ENCODE measurements around the gene AOPEP.

Gene AOPEP

GRCh38 chr9:95087659-95088242, 361.3 kb downstream of the AOPEP start:
- no peaks in the 10 kb centered on the region for H4K20me1 ChIP-seq (ENCODE audit: control insufficient read depth, insufficient read depth, low read depth, low read length)
- H3K4me2 ChIP-seq (ENCODE audit: low read length), result no peak overlapping the region
- no peaks in the 10 kb centered on the region for H3K27me3 ChIP-seq (ENCODE audit: control insufficient read depth, low read length)
- no peaks in the 10 kb centered on the region for H3F3A ChIP-seq (ENCODE audit: control insufficient read depth, insufficient read depth)
- TF ChIP-seq, protein P1, sequence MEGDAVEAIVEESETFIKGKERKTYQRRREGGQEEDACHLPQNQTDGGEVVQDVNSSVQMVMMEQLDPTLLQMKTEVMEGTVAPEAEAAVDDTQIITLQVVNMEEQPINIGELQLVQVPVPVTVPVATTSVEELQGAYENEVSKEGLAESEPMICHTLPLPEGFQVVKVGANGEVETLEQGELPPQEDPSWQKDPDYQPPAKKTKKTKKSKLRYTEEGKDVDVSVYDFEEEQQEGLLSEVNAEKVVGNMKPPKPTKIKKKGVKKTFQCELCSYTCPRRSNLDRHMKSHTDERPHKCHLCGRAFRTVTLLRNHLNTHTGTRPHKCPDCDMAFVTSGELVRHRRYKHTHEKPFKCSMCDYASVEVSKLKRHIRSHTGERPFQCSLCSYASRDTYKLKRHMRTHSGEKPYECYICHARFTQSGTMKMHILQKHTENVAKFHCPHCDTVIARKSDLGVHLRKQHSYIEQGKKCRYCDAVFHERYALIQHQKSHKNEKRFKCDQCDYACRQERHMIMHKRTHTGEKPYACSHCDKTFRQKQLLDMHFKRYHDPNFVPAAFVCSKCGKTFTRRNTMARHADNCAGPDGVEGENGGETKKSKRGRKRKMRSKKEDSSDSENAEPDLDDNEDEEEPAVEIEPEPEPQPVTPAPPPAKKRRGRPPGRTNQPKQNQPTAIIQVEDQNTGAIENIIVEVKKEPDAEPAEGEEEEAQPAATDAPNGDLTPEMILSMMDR (IDR thresholded peaks at IDR 0.05; ENCODE audit: low read depth, low read length, poor library complexity, severe bottlenecking), result no peak
- TF ChIP-seq EZH2phosphoT487 (IDR thresholded peaks at IDR 0.05; ENCODE audit: borderline replicate concordance, low read length), result no peak
- no peaks in the 10 kb centered on the region for H3K9me3 ChIP-seq (ENCODE audit: control insufficient read depth, insufficient read depth, low read length)
- H3K4me3 ChIP-seq (ENCODE audit: low read length), result no peak overlapping the region
- H3K36me3 ChIP-seq (ENCODE audit: control insufficient read depth, low read length), result no peaks in the 10 kb centered on the region
- no peak overlapping the region for H3K27ac ChIP-seq (ENCODE audit: low read depth, low read length)
- no peaks in the 10 kb centered on the region for H3K4me1 ChIP-seq (ENCODE audit: control insufficient read depth, low read length)
- no peaks in the 10 kb centered on the region for H3K9me2 ChIP-seq (replicated peaks; ENCODE audit: control insufficient read depth, low read length)
- no peaks in the 10 kb centered on the region for H3K79me2 ChIP-seq (ENCODE audit: control insufficient read depth, low read length)

GRCh38 chr9:95088421-95089161, 362.1 kb downstream of the AOPEP start:
- Histone ChIP-seq H3K27me3 (ENCODE audit: control insufficient read depth, low read length) (no peaks in the 10 kb centered on the region), H3K9me2 (replicated peaks; ENCODE audit: control insufficient read depth, low read length) (no peaks in the 10 kb centered on the region), H3K4me1 (ENCODE audit: control insufficient read depth, low read length) (no peaks in the 10 kb centered on the region), H3K4me3 (ENCODE audit: low read length) (no peak overlapping the region), H3F3A (ENCODE audit: control insufficient read depth, insufficient read depth) (no peaks in the 10 kb centered on the region), H4K20me1 (ENCODE audit: control insufficient read depth, insufficient read depth, low read depth, low read length) (no peaks in the 10 kb centered on the region), H3K9me3 (ENCODE audit: control insufficient read depth, insufficient read depth, low read length) (no peaks in the 10 kb centered on the region), H3K36me3 (ENCODE audit: control insufficient read depth, low read length) (no peaks in the 10 kb centered on the region), H3K4me2 (ENCODE audit: low read length) (no peak overlapping the region), H3K79me2 (ENCODE audit: control insufficient read depth, low read length) (no peaks in the 10 kb centered on the region), H3K27ac (ENCODE audit: low read depth, low read length) (no peak overlapping the region)
- no peak for TF ChIP-seq EZH2phosphoT487 (IDR thresholded peaks at IDR 0.05; ENCODE audit: borderline replicate concordance, low read length)
- TF ChIP-seq, protein P1 (IDR thresholded peaks at IDR 0.05; ENCODE audit: low read depth, low read length, poor library complexity, severe bottlenecking), result no peak

GRCh38 chr9:95089257-95090022, 362.9 kb downstream of the AOPEP start:
- Histone ChIP-seq H3F3A (ENCODE audit: control insufficient read depth, insufficient read depth) (no peaks in the 10 kb centered on the region), H3K4me2 (ENCODE audit: low read length) (no peak overlapping the region)

More at GRCh38 chr9:95089257-95090022, 362.9 kb downstream of the AOPEP start:
- Histone ChIP-seq H4K20me1 (ENCODE audit: control insufficient read depth, insufficient read depth, low read depth, low read length) (no peaks in the 10 kb centered on the region), H3K79me2 (ENCODE audit: control insufficient read depth, low read length) (no peaks in the 10 kb centered on the region), H3K9me3 (ENCODE audit: control insufficient read depth, insufficient read depth, low read length) (no peaks in the 10 kb centered on the region), H3K27ac (ENCODE audit: low read depth, low read length) (no peak overlapping the region), H3K36me3 (ENCODE audit: control insufficient read depth, low read length) (no peaks in the 10 kb centered on the region), H3K4me1 (ENCODE audit: control insufficient read depth, low read length) (no peaks in the 10 kb centered on the region), H3K4me3 (ENCODE audit: low read length) (no peak overlapping the region), H3K9me2 (replicated peaks; ENCODE audit: control insufficient read depth, low read length) (no peaks in the 10 kb centered on the region), H3K27me3 (ENCODE audit: control insufficient read depth, low read length) (no peaks in the 10 kb centered on the region)
- TF ChIP-seq, protein P1 (IDR thresholded peaks at IDR 0.05; ENCODE audit: low read depth, low read length, poor library complexity, severe bottlenecking), result no peak

Measured in DOHH2 (cell line).